HepG2 (cell line): ENCODE measurements around the gene NUAK2. TPM values are rescaled to one million over a fixed set of nuclear protein-coding genes. Genes with fewer than 3 reads are reported as not detected.

Source experiments
- ATAC-seq: fragments of 200-7000 bp; cut with Tn5 transposase; 3 replicates; pipeline ENCODE4 v1.9.1; 2020; ENCODE audit warnings: mild to moderate bottlenecking, moderate library complexity
- BruUV-seq: library from RNA; stranded (reverse); fragments of 400-500 nt; replicated peaks from 2 replicates; lab custom pipeline; 2021; lab: Mats Ljungman, UMichigan
- CTCF ChIA-PET: fragments of 300-600 bp; formaldehyde crosslinking; extraction: SDS; loops from one replicate; lab custom pipeline; 2021; ENCODE audit warnings: low total read pairs, inconsistent platforms, low intra/inter-chr PET ratio; lab: Yijun Ruan, JAX
- POLR2A ChIA-PET: fragments of 350-600 bp; sonication (Branson Sonifier 250); formaldehyde crosslinking; loops from one replicate; lab custom pipeline; 2020; ENCODE audit warnings: antibody characterized with exemption, inconsistent platforms; lab: Yijun Ruan, JAX
- DNase-seq: peaks from one replicate; pipeline ENCODE4 v3.0.0-alpha.2; 2015; ENCODE audit warnings: low spot score
- FAIRE-seq: peaks from 3 replicates; lab custom pipeline; 2011; peaks lifted over from hg19 to GRCh38; lab: Jason Lieb, UNC
- H2AFZ ChIP-seq: one replicate; pipeline ENCODE4 v1.6.1; 2011; ENCODE audit warnings: low read length, inconsistent platforms
- H3K27ac ChIP-seq: fragments of 300-600 bp; 3 replicates; pipeline ENCODE4 v1.8.0; 2011; ENCODE audit warnings: mixed run types, mild to moderate bottlenecking, mixed read lengths, low read length, inconsistent platforms; ENCODE audit not compliant: insufficient read depth; ENCODE audit errors: extremely low read length
- H3K27me3 ChIP-seq, 2 experiments: fragments of 200-600 bp in 1 of 2; 2 replicates in 1 of 2; 3 replicates in 1 of 2; pipeline versions ENCODE4 v1.6.0 to v1.8.0; 2011; ENCODE audit warnings: low read length in 2 of 2, mild to moderate bottlenecking in 2 of 2, moderate library complexity in 2 of 2, inconsistent platforms in 1 of 2; ENCODE audit not compliant: insufficient read depth in 2 of 2, control insufficient read depth in 1 of 2
- H3K36me3 ChIP-seq, 2 experiments: fragments of 200-600 bp in 1 of 2; replicated peaks in 1 of 2; 2 replicates in 1 of 2; 3 replicates in 1 of 2; pipeline versions ENCODE4 v1.5.1 to v1.8.0; 2011; ENCODE audit warnings: low read length in 2 of 2, inconsistent platforms in 1 of 2; ENCODE audit not compliant: insufficient read depth in 2 of 2, control insufficient read depth in 1 of 2
- H3K4me1 ChIP-seq: 2 replicates; pipeline ENCODE4 v1.5.1; 2012; ENCODE audit warnings: low read length, inconsistent platforms; ENCODE audit not compliant: insufficient read depth
- H3K4me2 ChIP-seq: 2 replicates; pipeline ENCODE4 v1.6.0; 2011; ENCODE audit warnings: low read depth, low read length, inconsistent platforms
- H3K4me3 ChIP-seq, 3 experiments: fragments of 200-600 bp in 1 of 3; sonication (generic), shearing (Covaris generic) in 1 of 3; replicated peaks in 1 of 3; 2 replicates each; pipeline ENCODE4 v1.5.1; 2011 to 2016; ENCODE audit warnings: low read length in 3 of 3, inconsistent platforms in 2 of 3, low read depth in 2 of 3, mild to moderate bottlenecking in 2 of 3, control low read depth in 1 of 3, mixed read lengths in 1 of 3; ENCODE audit not compliant: insufficient read depth in 1 of 3
- H3K79me2 ChIP-seq: one replicate; pipeline ENCODE4 v1.6.1; 2011; ENCODE audit warnings: low read length, inconsistent platforms; ENCODE audit not compliant: insufficient read depth
- H3K9ac ChIP-seq: 2 replicates; pipeline ENCODE4 v1.6.0; 2011; ENCODE audit warnings: mild to moderate bottlenecking, low read depth, low read length, inconsistent platforms; ENCODE audit not compliant: insufficient read depth
- H3K9me3 ChIP-seq: 2 replicates; pipeline ENCODE4 v1.5.1; 2012; ENCODE audit warnings: mild to moderate bottlenecking, low read length
- H4K20me1 ChIP-seq: 2 replicates; pipeline ENCODE4 v1.6.0; 2011; ENCODE audit warnings: inconsistent platforms, mild to moderate bottlenecking, low read length, moderate library complexity; ENCODE audit not compliant: insufficient read depth
- ATAD3A ChIP-seq: sonication (generic); formaldehyde crosslinking; IDR thresholded peaks from 2 replicates; pipeline ENCODE4 v1.4.0; 2020; ENCODE audit warnings: missing genetic modification reagents
- IRF2 ChIP-seq: IDR thresholded peaks from 2 replicates; pipeline ENCODE4 v1.6.1; 2018; ENCODE audit warnings: missing genetic modification reagents, missing compliant biosample characterization
- KLF16 ChIP-seq, 2 experiments: sonication (generic) in 1 of 2; formaldehyde crosslinking in 1 of 2; IDR thresholded peaks; 2 replicates each; pipeline versions ENCODE4 v1.6.1 to v1.8.0; 2016 to 2023; ENCODE audit warnings: missing genetic modification reagents in 2 of 2, missing compliant biosample characterization in 1 of 2
- MXI1 ChIP-seq: IDR thresholded peaks from 3 replicates; pipeline ENCODE4 v1.6.1; 2012; ENCODE audit warnings: low read depth, low read length, inconsistent platforms, borderline replicate concordance
- NR3C1 ChIP-seq: sonication (generic); formaldehyde crosslinking; IDR thresholded peaks from 2 replicates; pipeline ENCODE4 v1.4.0; 2020; ENCODE audit warnings: missing genetic modification reagents
- SETDB1 ChIP-seq: sonication (generic); formaldehyde crosslinking; IDR thresholded peaks from 2 replicates; pipeline ENCODE4 v1.5.1; 2020; ENCODE audit warnings: missing genetic modification reagents, mild to moderate bottlenecking, borderline replicate concordance
- SMC3 ChIP-seq: IDR thresholded peaks from 2 replicates; pipeline ENCODE4 v1.6.1; 2011; ENCODE audit warnings: low read length, improper control_type of control experiment
- SMYD3 ChIP-seq: sonication (generic); formaldehyde crosslinking; IDR thresholded peaks from 2 replicates; pipeline ENCODE4 v1.8.1; 2023; ENCODE audit warnings: mild to moderate bottlenecking, missing genetic modification reagents
- ZBTB3 ChIP-seq: sonication (generic); formaldehyde crosslinking; IDR thresholded peaks from 2 replicates; pipeline ENCODE4 v1.4.0; 2020; ENCODE audit warnings: low read depth, mild to moderate bottlenecking, moderate library complexity, missing genetic modification reagents, borderline replicate concordance
- ZEB1 ChIP-seq: IDR thresholded peaks from 2 replicates; pipeline ENCODE4 v1.6.1; 2012; ENCODE audit warnings: mild to moderate bottlenecking, low read depth, inconsistent platforms; ENCODE audit not compliant: insufficient replicate concordance
- ZFP36L2 ChIP-seq: sonication (generic); formaldehyde crosslinking; IDR thresholded peaks from 2 replicates; pipeline ENCODE4 v1.4.0; 2020; ENCODE audit warnings: missing genetic modification reagents
- ZNF572 ChIP-seq: sonication (generic); formaldehyde crosslinking; IDR thresholded peaks from 2 replicates; pipeline ENCODE4 v1.5.1; 2020; ENCODE audit warnings: mild to moderate bottlenecking, missing genetic modification reagents
- WGBS: methylation state at CpG from one replicate; pipeline ENCODE4 v1.1.6; 2017; ENCODE audit warnings: low lambda C conversion rate; 5-methylcytosine and 5-hydroxymethylcytosine counted together
- in situ Hi-C: cut with HindIII; loops from 2 replicates; pipeline ENCODE4 v1.10.0; 2017; ENCODE audit warnings: low pct_unique_long_range_greater_than_20kb; ENCODE audit not compliant: extremely low pct_ligation_motif_present
- intact Hi-C: fragments of 100-400 bp; cut with micrococcal nuclease; formaldehyde crosslinking; loops from one replicate; pipeline ENCODE4 v1.10.0; 2022; ENCODE audit not compliant: unreplicated experiment
- polyA plus RNA-seq, 8 experiments: library from polyadenylated mRNA; depleted of rRNA in 3 of 8; stranded (reverse) in 7 of 8; unstranded in 1 of 8; fragments of >200 nt; fragmentation: Illumina TruSeq in 4 of 8; extraction: Trizol in 4 of 8; gene quantifications; 2 replicates each; pipeline versions ENCODE4 v1.2.1 to v1.2.3, GENCODE V29; 2011 to 2016; ENCODE audit warnings: low read depth in 4 of 8, missing spikeins in 1 of 8, mixed read lengths in 1 of 8; ENCODE audit not compliant: insufficient read depth in 1 of 8
- total RNA-seq, 5 experiments: library from RNA; depleted of rRNA; stranded (reverse); fragments of >200 nt; fragmentation: Illumina TruSeq; extraction: Trizol; gene quantifications; 2 replicates each; pipeline ENCODE4 v1.2.3, GENCODE V29; 2016; ENCODE audit warnings: low read depth in 1 of 5
- TF ChIP-seq, protein P1 (sequence below), 2 experiments: fragments of 450-650 bp in 1 of 2; sonication (generic) in 1 of 2; formaldehyde crosslinking; IDR thresholded peaks; 2 replicates each; pipeline versions ENCODE4 v1.5.0 to v1.8.0; 2020 to 2022; ENCODE audit warnings: mild to moderate bottlenecking in 1 of 2, missing genetic modification reagents in 1 of 2
- TF ChIP-seq, protein P2 (sequence below): IDR thresholded peaks from 2 replicates; pipeline ENCODE4 v1.4.0; 2020; ENCODE audit warnings: mild to moderate bottlenecking, missing genetic modification reagents
- TF ChIP-seq, protein P3 (sequence below): sonication (generic); formaldehyde crosslinking; conservative IDR thresholded peaks from 2 replicates; pipeline ENCODE4 v1.4.0; 2020; ENCODE audit warnings: missing genetic modification reagents

Gene NUAK2
- total and polyA plus RNA-seq, 2 of the 13 experiments (the other 11 are each of a cell fraction or from before 2014, with no cell fraction given), result 0.75 to 1.1 TPM

DNA sequence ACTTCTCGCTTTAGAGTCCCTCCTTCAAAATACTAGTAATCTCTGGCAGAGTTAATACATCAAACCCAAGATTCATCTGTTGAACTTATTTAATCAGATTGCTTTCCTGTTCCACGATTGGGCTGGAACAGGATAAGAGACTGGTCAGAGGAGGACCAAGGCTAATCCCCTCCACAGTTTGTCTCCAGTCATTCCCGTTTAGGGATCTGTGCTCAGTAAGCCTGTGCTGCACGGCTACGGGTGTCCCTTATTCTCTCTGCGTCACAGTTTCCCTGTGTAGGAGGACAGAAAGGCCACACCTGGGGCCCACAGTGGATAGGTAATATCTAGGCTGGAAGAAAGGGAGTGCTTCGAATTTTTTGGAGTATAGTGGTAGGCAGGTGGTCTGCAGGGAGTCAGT, 16.5 kb upstream of the NUAK2 start:
- no peaks in the 10 kb centered on the region for H3K79me2 ChIP-seq
- BruUV-seq, result no TSS peak
- ATAC-seq (no peak), DNase-seq (no peak), FAIRE-seq (no peak)
- no peaks in the 10 kb centered on the region for H3K4me1 ChIP-seq
- ChIA-PET CTCF (no interaction called here), POLR2A (no interaction called here)
- in situ Hi-C loops, result loop anchor here (10.0 kb wide), 1 partner anchor 363 kb away; no protein-coding TSS in a partner anchor
- H3K4me2 ChIP-seq, result no peak overlapping the region
- H3K9ac ChIP-seq, result no peak overlapping the region
- no peaks in the 10 kb centered on the region for H3K36me3 ChIP-seq
- TF ChIP-seq KLF16 (CRISPR knock-in tag; IDR thresholded peaks at IDR 0.05) (no peak), SMYD3 (CRISPR knock-in tag) (no peak), ZNF572 (CRISPR knock-in tag) (no peak), ZFP36L2 (CRISPR knock-in tag) (no peak), ZBTB3 (CRISPR knock-in tag) (no peak), NR3C1 (CRISPR knock-in tag) (no peak), ATAD3A (no peak), MXI1 (no peak), IRF2 (CRISPR knock-in tag) (no peak), ZEB1 (no peak), SETDB1 (CRISPR knock-in tag) (no peak), SMC3 (no peak)
- TF ChIP-seq, protein P1, sequence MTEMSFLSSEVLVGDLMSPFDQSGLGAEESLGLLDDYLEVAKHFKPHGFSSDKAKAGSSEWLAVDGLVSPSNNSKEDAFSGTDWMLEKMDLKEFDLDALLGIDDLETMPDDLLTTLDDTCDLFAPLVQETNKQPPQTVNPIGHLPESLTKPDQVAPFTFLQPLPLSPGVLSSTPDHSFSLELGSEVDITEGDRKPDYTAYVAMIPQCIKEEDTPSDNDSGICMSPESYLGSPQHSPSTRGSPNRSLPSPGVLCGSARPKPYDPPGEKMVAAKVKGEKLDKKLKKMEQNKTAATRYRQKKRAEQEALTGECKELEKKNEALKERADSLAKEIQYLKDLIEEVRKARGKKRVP (CRISPR knock-in tag; IDR thresholded peaks at IDR 0.05), result no peak
- TF ChIP-seq, protein P2, sequence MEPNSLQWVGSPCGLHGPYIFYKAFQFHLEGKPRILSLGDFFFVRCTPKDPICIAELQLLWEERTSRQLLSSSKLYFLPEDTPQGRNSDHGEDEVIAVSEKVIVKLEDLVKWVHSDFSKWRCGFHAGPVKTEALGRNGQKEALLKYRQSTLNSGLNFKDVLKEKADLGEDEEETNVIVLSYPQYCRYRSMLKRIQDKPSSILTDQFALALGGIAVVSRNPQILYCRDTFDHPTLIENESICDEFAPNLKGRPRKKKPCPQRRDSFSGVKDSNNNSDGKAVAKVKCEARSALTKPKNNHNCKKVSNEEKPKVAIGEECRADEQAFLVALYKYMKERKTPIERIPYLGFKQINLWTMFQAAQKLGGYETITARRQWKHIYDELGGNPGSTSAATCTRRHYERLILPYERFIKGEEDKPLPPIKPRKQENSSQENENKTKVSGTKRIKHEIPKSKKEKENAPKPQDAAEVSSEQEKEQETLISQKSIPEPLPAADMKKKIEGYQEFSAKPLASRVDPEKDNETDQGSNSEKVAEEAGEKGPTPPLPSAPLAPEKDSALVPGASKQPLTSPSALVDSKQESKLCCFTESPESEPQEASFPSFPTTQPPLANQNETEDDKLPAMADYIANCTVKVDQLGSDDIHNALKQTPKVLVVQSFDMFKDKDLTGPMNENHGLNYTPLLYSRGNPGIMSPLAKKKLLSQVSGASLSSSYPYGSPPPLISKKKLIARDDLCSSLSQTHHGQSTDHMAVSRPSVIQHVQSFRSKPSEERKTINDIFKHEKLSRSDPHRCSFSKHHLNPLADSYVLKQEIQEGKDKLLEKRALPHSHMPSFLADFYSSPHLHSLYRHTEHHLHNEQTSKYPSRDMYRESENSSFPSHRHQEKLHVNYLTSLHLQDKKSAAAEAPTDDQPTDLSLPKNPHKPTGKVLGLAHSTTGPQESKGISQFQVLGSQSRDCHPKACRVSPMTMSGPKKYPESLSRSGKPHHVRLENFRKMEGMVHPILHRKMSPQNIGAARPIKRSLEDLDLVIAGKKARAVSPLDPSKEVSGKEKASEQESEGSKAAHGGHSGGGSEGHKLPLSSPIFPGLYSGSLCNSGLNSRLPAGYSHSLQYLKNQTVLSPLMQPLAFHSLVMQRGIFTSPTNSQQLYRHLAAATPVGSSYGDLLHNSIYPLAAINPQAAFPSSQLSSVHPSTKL (CRISPR knock-in tag), result no peak
- TF ChIP-seq, protein P3, sequence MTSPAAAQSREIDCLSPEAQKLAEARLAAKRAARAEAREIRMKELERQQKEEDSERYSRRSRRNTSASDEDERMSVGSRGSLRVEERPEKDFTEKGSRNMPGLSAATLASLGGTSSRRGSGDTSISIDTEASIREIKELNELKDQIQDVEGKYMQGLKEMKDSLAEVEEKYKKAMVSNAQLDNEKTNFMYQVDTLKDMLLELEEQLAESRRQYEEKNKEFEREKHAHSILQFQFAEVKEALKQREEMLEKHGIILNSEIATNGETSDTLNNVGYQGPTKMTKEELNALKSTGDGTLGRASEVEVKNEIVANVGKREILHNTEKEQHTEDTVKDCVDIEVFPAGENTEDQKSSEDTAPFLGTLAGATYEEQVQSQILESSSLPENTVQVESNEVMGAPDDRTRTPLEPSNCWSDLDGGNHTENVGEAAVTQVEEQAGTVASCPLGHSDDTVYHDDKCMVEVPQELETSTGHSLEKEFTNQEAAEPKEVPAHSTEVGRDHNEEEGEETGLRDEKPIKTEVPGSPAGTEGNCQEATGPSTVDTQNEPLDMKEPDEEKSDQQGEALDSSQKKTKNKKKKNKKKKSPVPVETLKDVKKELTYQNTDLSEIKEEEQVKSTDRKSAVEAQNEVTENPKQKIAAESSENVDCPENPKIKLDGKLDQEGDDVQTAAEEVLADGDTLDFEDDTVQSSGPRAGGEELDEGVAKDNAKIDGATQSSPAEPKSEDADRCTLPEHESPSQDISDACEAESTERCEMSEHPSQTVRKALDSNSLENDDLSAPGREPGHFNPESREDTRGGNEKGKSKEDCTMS (CRISPR knock-in tag), result no peak
- no peak overlapping the region for H2AFZ ChIP-seq
- no peaks in the 10 kb centered on the region for H3K9me3 ChIP-seq
- WGBS, result 13% methylated on average over 7 of the region's 7 CpGs
- intact Hi-C loops, result loop anchor here (5.0 to 10.0 kb wide), 2 partner anchors 117 to 149 kb away; partner anchors contain the start of gene BLACAT1
- H4K20me1 ChIP-seq, result no peaks in the 10 kb centered on the region
- H3K27me3 ChIP-seq, result peaks cover 4 to 38% of the 10 kb centered on the region in 2 experiments
- H3K27ac ChIP-seq, result no peak overlapping the region
- H3K4me3 ChIP-seq, result no peak overlapping the region
